ENCODE measurements around the gene HNF1A. TPM values are rescaled to one million over a fixed set of nuclear protein-coding genes. Genes with fewer than 3 reads are reported as not detected.

HNF1A gene
- total and polyA plus RNA-seq, 4 donors, result 8.2 to 19.8 (median 10.6) TPM

DNA sequence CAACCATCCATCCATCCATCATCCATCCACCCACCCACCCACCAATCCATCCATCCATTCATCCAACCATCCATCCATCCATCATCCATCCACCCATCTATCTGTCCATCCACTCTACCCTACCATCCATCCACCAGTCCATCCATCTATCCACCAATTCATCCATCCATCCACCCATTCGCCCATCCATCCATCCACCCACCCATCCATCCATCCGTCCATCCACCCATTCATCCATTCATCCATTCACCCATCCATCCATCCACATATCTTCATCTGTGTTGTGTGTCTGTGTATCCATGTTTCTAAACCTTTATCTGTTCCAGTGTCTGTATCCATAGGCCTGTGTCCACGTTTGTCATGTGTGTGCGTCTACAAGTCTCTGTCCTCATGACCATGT, 9.9 kb downstream of the HNF1A start:
- 92% methylated on average over 4 of the region's 4 CpGs for WGBS
- H3K9ac ChIP-seq (ENCODE audit: low read depth in 1 of 2, low read length in 2 of 2), result no peak overlapping the region
- H3K4me1 ChIP-seq (ENCODE audit: control insufficient read depth in 4 of 4, insufficient read depth in 4 of 4, low read length in 3 of 4), result peaks cover 9 to 28% (median 21%) of the 10 kb centered on the region in 4 donors
- DNase-seq (ENCODE audit: low spot score), result no peak
- H3K9me3 ChIP-seq (ENCODE audit: control insufficient read depth in 4 of 4, low read length in 3 of 4), result no peaks in the 10 kb centered on the region
- no peaks in the 10 kb centered on the region for H3K27me3 ChIP-seq (ENCODE audit: control insufficient read depth in 4 of 4, insufficient read depth in 4 of 4, low read length in 3 of 4)
- TF ChIP-seq, protein P1, sequence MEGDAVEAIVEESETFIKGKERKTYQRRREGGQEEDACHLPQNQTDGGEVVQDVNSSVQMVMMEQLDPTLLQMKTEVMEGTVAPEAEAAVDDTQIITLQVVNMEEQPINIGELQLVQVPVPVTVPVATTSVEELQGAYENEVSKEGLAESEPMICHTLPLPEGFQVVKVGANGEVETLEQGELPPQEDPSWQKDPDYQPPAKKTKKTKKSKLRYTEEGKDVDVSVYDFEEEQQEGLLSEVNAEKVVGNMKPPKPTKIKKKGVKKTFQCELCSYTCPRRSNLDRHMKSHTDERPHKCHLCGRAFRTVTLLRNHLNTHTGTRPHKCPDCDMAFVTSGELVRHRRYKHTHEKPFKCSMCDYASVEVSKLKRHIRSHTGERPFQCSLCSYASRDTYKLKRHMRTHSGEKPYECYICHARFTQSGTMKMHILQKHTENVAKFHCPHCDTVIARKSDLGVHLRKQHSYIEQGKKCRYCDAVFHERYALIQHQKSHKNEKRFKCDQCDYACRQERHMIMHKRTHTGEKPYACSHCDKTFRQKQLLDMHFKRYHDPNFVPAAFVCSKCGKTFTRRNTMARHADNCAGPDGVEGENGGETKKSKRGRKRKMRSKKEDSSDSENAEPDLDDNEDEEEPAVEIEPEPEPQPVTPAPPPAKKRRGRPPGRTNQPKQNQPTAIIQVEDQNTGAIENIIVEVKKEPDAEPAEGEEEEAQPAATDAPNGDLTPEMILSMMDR (IDR thresholded peaks at IDR 0.05; ENCODE audit: low read depth, low read length, missing input control), result no peak
- peaks cover 0 to 19% (median 15%) of the 10 kb centered on the region in 4 donors for H3K36me3 ChIP-seq (ENCODE audit: control insufficient read depth in 4 of 4, insufficient read depth in 3 of 4, low read depth in 1 of 4, low read length in 3 of 4)
- H3K4me3 ChIP-seq (ENCODE audit: low read depth in 1 of 3, low read length in 3 of 3), result no peak overlapping the region
- H3K27ac ChIP-seq (ENCODE audit: low read depth in 1 of 2, low read length in 2 of 2), result no peak overlapping the region

DNA sequence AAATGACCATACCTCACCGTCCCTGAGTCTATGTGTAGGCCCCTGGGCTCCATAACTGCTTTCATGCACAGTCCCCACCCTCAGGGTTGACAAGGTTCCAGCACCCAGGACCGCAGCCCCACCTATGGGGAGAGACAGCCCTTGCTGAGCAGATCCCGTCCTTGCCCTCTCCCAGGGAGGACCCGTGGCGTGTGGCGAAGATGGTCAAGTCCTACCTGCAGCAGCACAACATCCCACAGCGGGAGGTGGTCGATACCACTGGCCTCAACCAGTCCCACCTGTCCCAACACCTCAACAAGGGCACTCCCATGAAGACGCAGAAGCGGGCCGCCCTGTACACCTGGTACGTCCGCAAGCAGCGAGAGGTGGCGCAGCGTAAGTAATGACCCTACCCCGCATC, 10.3 kb downstream of the HNF1A start:
- H3K4me1 ChIP-seq (ENCODE audit: control insufficient read depth in 4 of 4, insufficient read depth in 4 of 4, low read length in 3 of 4), result peaks cover 7 to 24% (median 17%) of the 10 kb centered on the region in 4 donors
- no peaks in the 10 kb centered on the region for H3K9me3 ChIP-seq (ENCODE audit: control insufficient read depth in 4 of 4, low read length in 3 of 4)
- H3K4me3 ChIP-seq (ENCODE audit: low read depth in 1 of 3, low read length in 3 of 3), result no peak overlapping the region
- no peak overlapping the region for H3K27ac ChIP-seq (ENCODE audit: low read depth in 1 of 2, low read length in 2 of 2)
- no peak overlapping the region for H3K9ac ChIP-seq (ENCODE audit: low read depth in 1 of 2, low read length in 2 of 2)
- no peak for TF ChIP-seq EGR1 (IDR thresholded peaks at IDR 0.05; ENCODE audit: low read depth in 2 of 2)
- H3K27me3 ChIP-seq (ENCODE audit: control insufficient read depth in 4 of 4, insufficient read depth in 4 of 4, low read length in 3 of 4), result no peaks in the 10 kb centered on the region
- DNase-seq (ENCODE audit: low spot score), result no peak
- 96% methylated on average over 17 of the region's 17 CpGs for WGBS
- H3K36me3 ChIP-seq (ENCODE audit: control insufficient read depth in 4 of 4, insufficient read depth in 3 of 4, low read depth in 1 of 4, low read length in 3 of 4), result peaks cover 0 to 22% (median 18%) of the 10 kb centered on the region in 4 donors

DNA sequence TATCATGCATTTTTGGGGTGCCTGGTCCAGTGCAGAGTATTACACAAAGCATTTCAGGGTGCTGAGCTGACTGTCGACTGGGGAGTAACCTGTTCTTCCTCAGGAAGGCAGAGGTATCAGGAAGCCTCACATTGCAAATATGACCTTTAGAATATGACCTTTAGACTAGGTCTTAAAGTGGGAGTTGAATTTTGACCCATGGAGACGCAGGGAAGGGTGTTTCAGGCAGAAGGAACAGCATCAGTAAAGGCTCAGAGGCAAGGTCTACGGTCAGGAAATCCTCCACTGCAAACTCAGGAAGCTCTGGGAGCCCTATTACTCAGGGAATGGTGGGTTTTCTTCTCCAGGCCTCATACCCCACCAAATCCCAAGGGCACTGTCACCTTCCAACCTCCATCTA, 11.3 kb downstream of the HNF1A start:
- TF ChIP-seq, protein P2, sequence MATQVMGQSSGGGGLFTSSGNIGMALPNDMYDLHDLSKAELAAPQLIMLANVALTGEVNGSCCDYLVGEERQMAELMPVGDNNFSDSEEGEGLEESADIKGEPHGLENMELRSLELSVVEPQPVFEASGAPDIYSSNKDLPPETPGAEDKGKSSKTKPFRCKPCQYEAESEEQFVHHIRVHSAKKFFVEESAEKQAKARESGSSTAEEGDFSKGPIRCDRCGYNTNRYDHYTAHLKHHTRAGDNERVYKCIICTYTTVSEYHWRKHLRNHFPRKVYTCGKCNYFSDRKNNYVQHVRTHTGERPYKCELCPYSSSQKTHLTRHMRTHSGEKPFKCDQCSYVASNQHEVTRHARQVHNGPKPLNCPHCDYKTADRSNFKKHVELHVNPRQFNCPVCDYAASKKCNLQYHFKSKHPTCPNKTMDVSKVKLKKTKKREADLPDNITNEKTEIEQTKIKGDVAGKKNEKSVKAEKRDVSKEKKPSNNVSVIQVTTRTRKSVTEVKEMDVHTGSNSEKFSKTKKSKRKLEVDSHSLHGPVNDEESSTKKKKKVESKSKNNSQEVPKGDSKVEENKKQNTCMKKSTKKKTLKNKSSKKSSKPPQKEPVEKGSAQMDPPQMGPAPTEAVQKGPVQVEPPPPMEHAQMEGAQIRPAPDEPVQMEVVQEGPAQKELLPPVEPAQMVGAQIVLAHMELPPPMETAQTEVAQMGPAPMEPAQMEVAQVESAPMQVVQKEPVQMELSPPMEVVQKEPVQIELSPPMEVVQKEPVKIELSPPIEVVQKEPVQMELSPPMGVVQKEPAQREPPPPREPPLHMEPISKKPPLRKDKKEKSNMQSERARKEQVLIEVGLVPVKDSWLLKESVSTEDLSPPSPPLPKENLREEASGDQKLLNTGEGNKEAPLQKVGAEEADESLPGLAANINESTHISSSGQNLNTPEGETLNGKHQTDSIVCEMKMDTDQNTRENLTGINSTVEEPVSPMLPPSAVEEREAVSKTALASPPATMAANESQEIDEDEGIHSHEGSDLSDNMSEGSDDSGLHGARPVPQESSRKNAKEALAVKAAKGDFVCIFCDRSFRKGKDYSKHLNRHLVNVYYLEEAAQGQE (IDR thresholded peaks at IDR 0.05), result no peak
- TF ChIP-seq HNF4A (conservative IDR thresholded peaks at IDR 0.05) (peak; percentile 24 to 72), SP1 (IDR thresholded peaks at IDR 0.05) (no peak), RXRA (IDR thresholded peaks at IDR 0.05) (no peak), FOXA1 (IDR thresholded peaks at IDR 0.05) (no peak)

More for the DNA sequence above, 11.3 kb downstream of the HNF1A start:
- H3K4me3 ChIP-seq (ENCODE audit: low read depth in 1 of 3, low read length in 3 of 3), result no peak overlapping the region
- peaks cover 3 to 14% (median 7%) of the 10 kb centered on the region in 4 donors for H3K4me1 ChIP-seq (ENCODE audit: control insufficient read depth in 4 of 4, insufficient read depth in 4 of 4, low read length in 3 of 4)
- no peaks in the 10 kb centered on the region for H3K27me3 ChIP-seq (ENCODE audit: control insufficient read depth in 4 of 4, insufficient read depth in 4 of 4, low read length in 3 of 4)
- WGBS, result 74% methylated on average over 3 of the region's 3 CpGs
- peaks cover 0 to 30% (median 27%) of the 10 kb centered on the region in 4 donors for H3K36me3 ChIP-seq (ENCODE audit: control insufficient read depth in 4 of 4, insufficient read depth in 3 of 4, low read depth in 1 of 4, low read length in 3 of 4)
- DNase-seq (ENCODE audit: low spot score), result no peak
- H3K9ac ChIP-seq (ENCODE audit: low read depth in 1 of 2, low read length in 2 of 2), result no peak overlapping the region
- no peak overlapping the region for H3K27ac ChIP-seq (ENCODE audit: low read depth in 1 of 2, low read length in 2 of 2)
- no peaks in the 10 kb centered on the region for H3K9me3 ChIP-seq (ENCODE audit: control insufficient read depth in 4 of 4, low read length in 3 of 4)
